Measurements from ENCODE around the gene NREP.
A peak's percentile ranks its signal among the peaks of the same experiment; 100 is the strongest.

Gene NREP

GRCh38 chr5:111735583-111736270 is 21.3 kb downstream of the NREP start:
- H3K36me3 ChIP-seq (ENCODE audit: control insufficient read depth in 2 of 2, insufficient read depth in 2 of 2, low read length in 2 of 2), result peaks cover 5 to 11% of the 10 kb centered on the region in 2 donors
- no peaks in the 10 kb centered on the region for H3K27me3 ChIP-seq (ENCODE audit: control insufficient read depth in 1 of 2, insufficient read depth in 2 of 2, low read length in 2 of 2)
- peaks cover 8% of the 10 kb centered on the region for H3K4me1 ChIP-seq (ENCODE audit: control insufficient read depth, insufficient read depth, low read length)
- H3K9ac ChIP-seq (ENCODE audit: low read length in 2 of 2), result peak overlapping the region in 1 of 2 donors; percentile 23
- no peaks in the 10 kb centered on the region for H3K9me3 ChIP-seq (ENCODE audit: control insufficient read depth in 2 of 2, low read length in 2 of 2)
- no peak overlapping the region for H3K4me3 ChIP-seq (ENCODE audit: low read length in 2 of 2)
- no peak overlapping the region for H3K27ac ChIP-seq (ENCODE audit: low read length)

- Histone ChIP-seq H3K4me3 (ENCODE audit: low read length in 2 of 2) (no peak overlapping the region), H3K9ac (ENCODE audit: low read length in 2 of 2) (no peak overlapping the region), H3K27ac (ENCODE audit: low read length) (no peak overlapping the region), H3K27me3 (ENCODE audit: control insufficient read depth in 1 of 2, insufficient read depth in 2 of 2, low read length in 2 of 2) (no peaks in the 10 kb centered on the region), H3K4me1 (ENCODE audit: control insufficient read depth, insufficient read depth, low read length) (peaks cover 8% of the 10 kb centered on the region), H3K36me3 (ENCODE audit: control insufficient read depth in 2 of 2, insufficient read depth in 2 of 2, low read length in 2 of 2) (peaks cover 8 to 12% of the 10 kb centered on the region in 2 donors), H3K9me3 (ENCODE audit: control insufficient read depth in 2 of 2, low read length in 2 of 2) (no peaks in the 10 kb centered on the region)
Measured at GRCh38 chr5:111734597-111734996, 22.4 kb downstream of the NREP start.

- Histone ChIP-seq H3K4me3 (ENCODE audit: low read length in 2 of 2) (no peak overlapping the region), H3K4me1 (ENCODE audit: control insufficient read depth, insufficient read depth, low read length) (peaks cover 8% of the 10 kb centered on the region), H3K27ac (ENCODE audit: low read length) (no peak overlapping the region), H3K27me3 (ENCODE audit: control insufficient read depth in 1 of 2, insufficient read depth in 2 of 2, low read length in 2 of 2) (no peaks in the 10 kb centered on the region), H3K36me3 (ENCODE audit: control insufficient read depth in 2 of 2, insufficient read depth in 2 of 2, low read length in 2 of 2) (peaks cover 10 to 12% of the 10 kb centered on the region in 2 donors), H3K9me3 (ENCODE audit: control insufficient read depth in 2 of 2, low read length in 2 of 2) (no peaks in the 10 kb centered on the region), H3K9ac (ENCODE audit: low read length in 2 of 2) (no peak overlapping the region)
Measured at GRCh38 chr5:111734013-111734412, 23.0 kb downstream of the NREP start.

GRCh38 chr5:111733571-111733970 is 23.4 kb downstream of the NREP start:
- H3K27ac ChIP-seq (ENCODE audit: low read length), result no peak overlapping the region
- H3K4me1 ChIP-seq (ENCODE audit: control insufficient read depth, insufficient read depth, low read length), result peaks cover 8% of the 10 kb centered on the region
- H3K27me3 ChIP-seq (ENCODE audit: control insufficient read depth in 1 of 2, insufficient read depth in 2 of 2, low read length in 2 of 2), result no peaks in the 10 kb centered on the region
- no peaks in the 10 kb centered on the region for H3K9me3 ChIP-seq (ENCODE audit: control insufficient read depth in 2 of 2, low read length in 2 of 2)
- H3K9ac ChIP-seq (ENCODE audit: low read length in 2 of 2), result no peak overlapping the region
- peaks cover 12% of the 10 kb centered on the region in 2 donors for H3K36me3 ChIP-seq (ENCODE audit: control insufficient read depth in 2 of 2, insufficient read depth in 2 of 2, low read length in 2 of 2)
- H3K4me3 ChIP-seq (ENCODE audit: low read length in 2 of 2), result no peak overlapping the region

- Histone ChIP-seq H3K27ac (ENCODE audit: low read length) (no peak overlapping the region), H3K9me3 (ENCODE audit: control insufficient read depth in 2 of 2, low read length in 2 of 2) (no peaks in the 10 kb centered on the region), H3K4me3 (ENCODE audit: low read length in 2 of 2) (no peak overlapping the region), H3K36me3 (ENCODE audit: control insufficient read depth in 2 of 2, insufficient read depth in 2 of 2, low read length in 2 of 2) (peaks cover 15 to 20% of the 10 kb centered on the region in 2 donors), H3K27me3 (ENCODE audit: control insufficient read depth in 1 of 2, insufficient read depth in 2 of 2, low read length in 2 of 2) (no peaks in the 10 kb centered on the region), H3K9ac (ENCODE audit: low read length in 2 of 2) (no peak overlapping the region), H3K4me1 (ENCODE audit: control insufficient read depth, insufficient read depth, low read length) (peaks cover 8% of the 10 kb centered on the region)
Measured at GRCh38 chr5:111731638-111732037, 25.4 kb downstream of the NREP start.

GRCh38 chr5:111730659-111731382 is 26.2 kb downstream of the NREP start:
- Histone ChIP-seq H3K36me3 (ENCODE audit: control insufficient read depth in 2 of 2, insufficient read depth in 2 of 2, low read length in 2 of 2) (peaks cover 15 to 22% of the 10 kb centered on the region in 2 donors), H3K27ac (ENCODE audit: low read length) (no peak overlapping the region), H3K4me3 (ENCODE audit: low read length in 2 of 2) (no peak overlapping the region), H3K9me3 (ENCODE audit: control insufficient read depth in 2 of 2, low read length in 2 of 2) (no peaks in the 10 kb centered on the region), H3K27me3 (ENCODE audit: control insufficient read depth in 1 of 2, insufficient read depth in 2 of 2, low read length in 2 of 2) (no peaks in the 10 kb centered on the region), H3K4me1 (ENCODE audit: control insufficient read depth, insufficient read depth, low read length) (peaks cover 7% of the 10 kb centered on the region), H3K9ac (ENCODE audit: low read length in 2 of 2) (no peak overlapping the region)

GRCh38 chr5:111728941-111729340 is 28.1 kb downstream of the NREP start:
- Histone ChIP-seq H3K9me3 (ENCODE audit: control insufficient read depth in 2 of 2, low read length in 2 of 2) (no peaks in the 10 kb centered on the region), H3K36me3 (ENCODE audit: control insufficient read depth in 2 of 2, insufficient read depth in 2 of 2, low read length in 2 of 2) (peaks cover 13 to 22% of the 10 kb centered on the region in 2 donors), H3K27me3 (ENCODE audit: control insufficient read depth in 1 of 2, insufficient read depth in 2 of 2, low read length in 2 of 2) (no peaks in the 10 kb centered on the region), H3K4me1 (ENCODE audit: control insufficient read depth, insufficient read depth, low read length) (peaks cover under 1% of the 10 kb centered on the region), H3K9ac (ENCODE audit: low read length in 2 of 2) (no peak overlapping the region), H3K4me3 (ENCODE audit: low read length in 2 of 2) (no peak overlapping the region), H3K27ac (ENCODE audit: low read length) (no peak overlapping the region)

- H3K9me3 ChIP-seq (ENCODE audit: control insufficient read depth in 2 of 2, low read length in 2 of 2), result no peaks in the 10 kb centered on the region
- peaks cover 11 to 22% of the 10 kb centered on the region in 2 donors for H3K36me3 ChIP-seq (ENCODE audit: control insufficient read depth in 2 of 2, insufficient read depth in 2 of 2, low read length in 2 of 2)
- H3K27ac ChIP-seq (ENCODE audit: low read length), result no peak overlapping the region
- H3K27me3 ChIP-seq (ENCODE audit: control insufficient read depth in 1 of 2, insufficient read depth in 2 of 2, low read length in 2 of 2), result no peaks in the 10 kb centered on the region
- H3K4me3 ChIP-seq (ENCODE audit: low read length in 2 of 2), result no peak overlapping the region
- H3K4me1 ChIP-seq (ENCODE audit: control insufficient read depth, insufficient read depth, low read length), result no peaks in the 10 kb centered on the region
- no peak overlapping the region for H3K9ac ChIP-seq (ENCODE audit: low read length in 2 of 2)
Measured at GRCh38 chr5:111726986-111727385, 30.0 kb downstream of the NREP start.

GRCh38 chr5:111722140-111722539 is 34.9 kb downstream of the NREP start:
- H3K4me3 ChIP-seq (ENCODE audit: low read length in 2 of 2), result no peak overlapping the region
- no peak overlapping the region for H3K27ac ChIP-seq (ENCODE audit: low read length)
- no peaks in the 10 kb centered on the region for H3K4me1 ChIP-seq (ENCODE audit: control insufficient read depth, insufficient read depth, low read length)
- H3K27me3 ChIP-seq (ENCODE audit: control insufficient read depth in 1 of 2, insufficient read depth in 2 of 2, low read length in 2 of 2), result no peaks in the 10 kb centered on the region
- no peak overlapping the region for H3K9ac ChIP-seq (ENCODE audit: low read length in 2 of 2)
- H3K36me3 ChIP-seq (ENCODE audit: control insufficient read depth in 2 of 2, insufficient read depth in 2 of 2, low read length in 2 of 2), result peaks cover 0 to 6% of the 10 kb centered on the region in 2 donors
- no peaks in the 10 kb centered on the region for H3K9me3 ChIP-seq (ENCODE audit: control insufficient read depth in 2 of 2, low read length in 2 of 2)

GRCh38 chr5:111720333-111720890 is 36.6 kb downstream of the NREP start:
- Histone ChIP-seq H3K9ac (ENCODE audit: low read length in 2 of 2) (no peak overlapping the region), H3K27ac (ENCODE audit: low read length) (no peak overlapping the region), H3K36me3 (ENCODE audit: control insufficient read depth in 2 of 2, insufficient read depth in 2 of 2, low read length in 2 of 2) (no peaks in the 10 kb centered on the region), H3K27me3 (ENCODE audit: control insufficient read depth in 1 of 2, insufficient read depth in 2 of 2, low read length in 2 of 2) (no peaks in the 10 kb centered on the region), H3K9me3 (ENCODE audit: control insufficient read depth in 2 of 2, low read length in 2 of 2) (no peaks in the 10 kb centered on the region), H3K4me3 (ENCODE audit: low read length in 2 of 2) (no peak overlapping the region), H3K4me1 (ENCODE audit: control insufficient read depth, insufficient read depth, low read length) (no peaks in the 10 kb centered on the region)

- Histone ChIP-seq H3K9me3 (ENCODE audit: control insufficient read depth in 2 of 2, low read length in 2 of 2) (no peaks in the 10 kb centered on the region), H3K4me1 (ENCODE audit: control insufficient read depth, insufficient read depth, low read length) (no peaks in the 10 kb centered on the region), H3K27ac (ENCODE audit: low read length) (no peak overlapping the region), H3K9ac (ENCODE audit: low read length in 2 of 2) (no peak overlapping the region), H3K36me3 (ENCODE audit: control insufficient read depth in 2 of 2, insufficient read depth in 2 of 2, low read length in 2 of 2) (no peaks in the 10 kb centered on the region), H3K4me3 (ENCODE audit: low read length in 2 of 2) (no peak overlapping the region), H3K27me3 (ENCODE audit: control insufficient read depth in 1 of 2, insufficient read depth in 2 of 2, low read length in 2 of 2) (no peaks in the 10 kb centered on the region)
Measured at GRCh38 chr5:111719773-111720172, 37.2 kb downstream of the NREP start.

Measured in stomach smooth muscle (tissue), 2 donors.